WTC11 (cell line): ENCODE results near the gene SYT7.

Experiments
- CBFB ChIP-seq: sonication (generic); formaldehyde crosslinking; IDR thresholded peaks from 2 replicates; pipeline ENCODE4 v1.8.1; 2022; ENCODE audit warnings: mild to moderate bottlenecking, low read depth, missing genetic modification reagents
- CTCF ChIP-seq: fragments of 200-600 bp; IDR thresholded peaks from 2 replicates; pipeline ENCODE4 v1.8.0; 2022; ENCODE audit warnings: antibody characterized with exemption
- ELF4 ChIP-seq: sonication (generic); formaldehyde crosslinking; IDR thresholded peaks from 2 replicates; pipeline ENCODE4 v1.8.1; 2022; ENCODE audit warnings: low read depth, mild to moderate bottlenecking, moderate library complexity, missing genetic modification reagents
- ESRRA ChIP-seq: sonication (generic); formaldehyde crosslinking; IDR thresholded peaks from 2 replicates; pipeline ENCODE4 v1.8.1; 2022; ENCODE audit warnings: mild to moderate bottlenecking, missing genetic modification reagents, borderline replicate concordance
- NFYB ChIP-seq: sonication (generic); formaldehyde crosslinking; conservative IDR thresholded peaks from 2 replicates; pipeline ENCODE4 v1.8.0; 2022; ENCODE audit warnings: low read depth, missing genetic modification reagents
- USF1 ChIP-seq: sonication (generic); formaldehyde crosslinking; IDR thresholded peaks from 2 replicates; pipeline ENCODE4 v1.8.0; 2022; ENCODE audit warnings: mild to moderate bottlenecking, missing genetic modification reagents
- TF ChIP-seq, protein P1 (sequence below): fragments of 250-450 bp; sonication (Bioruptor Pico); IDR thresholded peaks from 2 replicates; pipeline ENCODE4 v2.1.2; 2022; ENCODE audit warnings: mild to moderate bottlenecking, moderate library complexity

DNA sequence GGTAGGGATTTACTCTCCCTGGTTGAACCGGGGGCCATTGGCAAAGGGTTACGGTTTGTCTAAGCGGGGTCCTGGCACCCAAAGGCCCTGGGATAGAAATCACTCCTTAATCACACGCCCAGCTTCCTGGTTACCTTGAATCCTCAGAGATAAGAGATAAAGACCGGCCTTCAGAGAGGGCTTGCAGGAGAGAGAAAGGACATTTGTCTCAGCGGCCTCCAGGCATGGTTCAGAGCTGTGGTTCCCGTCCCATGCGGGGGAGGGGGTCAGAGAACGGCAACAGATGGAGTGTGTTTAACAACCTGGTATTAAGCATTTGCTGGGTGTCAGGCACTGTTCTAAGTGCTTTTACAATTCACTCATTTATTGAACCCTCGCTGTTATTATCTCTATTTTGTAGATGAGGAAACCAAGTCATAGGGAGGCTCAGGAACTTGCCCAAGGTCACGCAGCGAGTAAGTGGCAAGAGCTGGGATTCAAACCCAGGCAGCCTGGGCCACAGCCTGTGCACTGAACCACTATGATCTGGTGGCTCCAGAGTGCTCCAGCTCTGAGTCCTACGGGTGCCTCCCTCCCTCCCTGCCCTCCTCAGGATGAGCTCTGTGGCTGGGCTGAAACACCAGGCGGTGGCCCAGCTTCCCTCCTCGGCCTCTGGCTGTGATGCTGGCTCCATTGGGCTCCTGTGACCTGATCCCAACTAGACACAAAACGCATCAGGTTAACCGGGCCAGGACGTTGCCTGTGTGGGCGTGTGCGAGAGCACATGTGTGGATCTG lies 53.7 kb downstream of the SYT7 start:
- TF ChIP-seq ESRRA (CRISPR knock-in tag), result no peak
- no peak for TF ChIP-seq CTCF
- TF ChIP-seq, protein P1, sequence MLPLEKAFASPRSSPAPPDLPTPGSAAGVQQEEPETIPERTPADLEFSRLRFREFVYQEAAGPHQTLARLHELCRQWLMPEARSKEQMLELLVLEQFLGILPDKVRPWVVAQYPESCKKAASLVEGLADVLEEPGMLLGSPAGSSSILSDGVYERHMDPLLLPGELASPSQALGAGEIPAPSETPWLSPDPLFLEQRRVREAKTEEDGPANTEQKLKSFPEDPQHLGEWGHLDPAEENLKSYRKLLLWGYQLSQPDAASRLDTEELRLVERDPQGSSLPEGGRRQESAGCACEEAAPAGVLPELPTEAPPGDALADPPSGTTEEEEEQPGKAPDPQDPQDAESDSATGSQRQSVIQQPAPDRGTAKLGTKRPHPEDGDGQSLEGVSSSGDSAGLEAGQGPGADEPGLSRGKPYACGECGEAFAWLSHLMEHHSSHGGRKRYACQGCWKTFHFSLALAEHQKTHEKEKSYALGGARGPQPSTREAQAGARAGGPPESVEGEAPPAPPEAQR (CRISPR knock-in tag), result no peak
- no peak for TF ChIP-seq NFYB (CRISPR knock-in tag)
- TF ChIP-seq CBFB (CRISPR knock-in tag), result no peak
- no peak for TF ChIP-seq ELF4 (CRISPR knock-in tag)
- no peak for TF ChIP-seq USF1 (CRISPR knock-in tag)
